ENCODE data around the gene TBC1D23. TPM values are rescaled to one million over a fixed set of nuclear protein-coding genes. Genes with fewer than 3 reads are reported as not detected.

TBC1D23 gene
- total and polyA plus RNA-seq, 2 experiments from 2014 or later: 22.4 to 34.4 TPM

DNA sequence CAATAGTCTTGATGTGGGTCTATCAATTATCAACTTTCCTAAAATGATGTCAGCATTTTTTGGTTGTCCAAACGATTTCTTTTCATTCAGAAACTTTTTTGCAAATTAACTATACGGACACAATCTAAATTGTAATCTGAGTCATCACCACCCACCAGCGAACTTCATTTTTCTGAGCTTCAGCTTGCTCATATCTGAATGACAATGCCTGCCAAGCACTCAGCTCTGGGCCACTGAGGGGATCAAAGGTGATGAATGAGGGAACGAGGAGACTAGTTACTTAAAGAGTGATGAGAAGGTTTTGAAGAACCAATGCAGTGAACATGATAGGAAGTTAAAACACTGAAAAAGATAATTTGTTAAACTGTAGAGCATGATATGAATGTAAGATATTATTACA is 14.9 kb upstream of the TBC1D23 start (continued):
- TF ChIP-seq, protein P1, sequence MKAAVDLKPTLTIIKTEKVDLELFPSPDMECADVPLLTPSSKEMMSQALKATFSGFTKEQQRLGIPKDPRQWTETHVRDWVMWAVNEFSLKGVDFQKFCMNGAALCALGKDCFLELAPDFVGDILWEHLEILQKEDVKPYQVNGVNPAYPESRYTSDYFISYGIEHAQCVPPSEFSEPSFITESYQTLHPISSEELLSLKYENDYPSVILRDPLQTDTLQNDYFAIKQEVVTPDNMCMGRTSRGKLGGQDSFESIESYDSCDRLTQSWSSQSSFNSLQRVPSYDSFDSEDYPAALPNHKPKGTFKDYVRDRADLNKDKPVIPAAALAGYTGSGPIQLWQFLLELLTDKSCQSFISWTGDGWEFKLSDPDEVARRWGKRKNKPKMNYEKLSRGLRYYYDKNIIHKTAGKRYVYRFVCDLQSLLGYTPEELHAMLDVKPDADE (IDR thresholded peaks at IDR 0.05): no peak
- TF ChIP-seq POLR2AphosphoS5 (IDR thresholded peaks at IDR 0.05; ENCODE audit: low read depth) (no peak), ZNF331 (CRISPR knock-in tag; IDR thresholded peaks at IDR 0.05; ENCODE audit: low read depth) (no peak), STAT1 (IDR thresholded peaks at IDR 0.05; ENCODE audit: unreplicated experiment) (no peak), ZNF114 (CRISPR knock-in tag; IDR thresholded peaks at IDR 0.05) (no peak)

DNA sequence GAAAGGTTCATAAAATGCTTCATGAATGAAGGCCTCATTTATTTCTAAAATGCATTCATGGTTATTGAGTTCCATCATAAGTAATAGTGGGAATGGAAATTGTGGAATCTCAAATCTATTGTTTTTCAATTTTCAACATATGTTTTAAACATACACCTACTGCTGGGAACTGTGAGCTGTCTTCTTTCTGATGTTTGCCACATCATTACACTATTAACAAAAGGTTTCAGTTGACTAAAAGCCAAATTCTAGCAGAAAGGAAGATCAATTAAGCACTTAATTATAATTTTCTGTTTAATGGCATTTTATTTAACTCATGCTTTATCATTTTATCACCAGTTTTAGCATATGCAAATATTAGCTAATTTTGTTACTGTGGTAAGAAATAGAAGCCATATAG is 13.8 kb upstream of the TBC1D23 start:
- H2AFZ ChIP-seq: no peak overlapping the region
- no peak overlapping the region for H3K4me3 ChIP-seq
- no peaks in the 10 kb centered on the region for H4K20me1 ChIP-seq (replicated peaks; ENCODE audit: insufficient read depth)
- peaks cover 1% of the 10 kb centered on the region for H3K27me3 Mint-ChIP-seq (ENCODE audit: insufficient read depth, low read depth, poor library complexity)
- no peak overlapping the region for H3K4me3 Mint-ChIP-seq
- H3K4me1 Mint-ChIP-seq: peaks cover 8% of the 10 kb centered on the region; the same call in 2 of the 3 replicates
- H3K27ac Mint-ChIP-seq: no peak overlapping the region
- peaks cover 2% of the 10 kb centered on the region; the same call in 1 of the 3 replicates for H3K36me3 Mint-ChIP-seq (ENCODE audit: low read depth)
- peaks cover 11% of the 10 kb centered on the region; the same call in 1 of the 2 replicates for H3K4me1 ChIP-seq (ENCODE audit: insufficient read depth)
- no peaks in the 10 kb centered on the region for H3K36me3 ChIP-seq (ENCODE audit: insufficient read depth)
- no peak overlapping the region for H3K4me2 ChIP-seq
- no peaks in the 10 kb centered on the region; the same call in 2 of the 3 replicates for H3K9me3 Mint-ChIP-seq
- DNase-seq (ENCODE audit: low spot score) (no peak), ATAC-seq (no peak)
- H3K9me2 ChIP-seq (ENCODE audit: insufficient read depth): peaks cover 4% of the 10 kb centered on the region; the same call in 1 of the 2 replicates
- no peaks in the 10 kb centered on the region for H3K79me2 ChIP-seq (replicated peaks; ENCODE audit: insufficient read depth)
- H3K27me3 ChIP-seq (ENCODE audit: insufficient read depth): no peaks in the 10 kb centered on the region
- no peak for TF ChIP-seq NANOG (IDR thresholded peaks at IDR 0.05; ENCODE audit: borderline replicate concordance)
- no peak for TF ChIP-seq POLR2AphosphoS5 (IDR thresholded peaks at IDR 0.05; ENCODE audit: low read depth)
- TF ChIP-seq EZH2phosphoT487 (IDR thresholded peaks at IDR 0.05; ENCODE audit: unreplicated experiment): no peak
- TF ChIP-seq, protein P1 (IDR thresholded peaks at IDR 0.05): no peak
- no peak for TF ChIP-seq ZNF114 (CRISPR knock-in tag; IDR thresholded peaks at IDR 0.05)
- TF ChIP-seq, protein P2, sequence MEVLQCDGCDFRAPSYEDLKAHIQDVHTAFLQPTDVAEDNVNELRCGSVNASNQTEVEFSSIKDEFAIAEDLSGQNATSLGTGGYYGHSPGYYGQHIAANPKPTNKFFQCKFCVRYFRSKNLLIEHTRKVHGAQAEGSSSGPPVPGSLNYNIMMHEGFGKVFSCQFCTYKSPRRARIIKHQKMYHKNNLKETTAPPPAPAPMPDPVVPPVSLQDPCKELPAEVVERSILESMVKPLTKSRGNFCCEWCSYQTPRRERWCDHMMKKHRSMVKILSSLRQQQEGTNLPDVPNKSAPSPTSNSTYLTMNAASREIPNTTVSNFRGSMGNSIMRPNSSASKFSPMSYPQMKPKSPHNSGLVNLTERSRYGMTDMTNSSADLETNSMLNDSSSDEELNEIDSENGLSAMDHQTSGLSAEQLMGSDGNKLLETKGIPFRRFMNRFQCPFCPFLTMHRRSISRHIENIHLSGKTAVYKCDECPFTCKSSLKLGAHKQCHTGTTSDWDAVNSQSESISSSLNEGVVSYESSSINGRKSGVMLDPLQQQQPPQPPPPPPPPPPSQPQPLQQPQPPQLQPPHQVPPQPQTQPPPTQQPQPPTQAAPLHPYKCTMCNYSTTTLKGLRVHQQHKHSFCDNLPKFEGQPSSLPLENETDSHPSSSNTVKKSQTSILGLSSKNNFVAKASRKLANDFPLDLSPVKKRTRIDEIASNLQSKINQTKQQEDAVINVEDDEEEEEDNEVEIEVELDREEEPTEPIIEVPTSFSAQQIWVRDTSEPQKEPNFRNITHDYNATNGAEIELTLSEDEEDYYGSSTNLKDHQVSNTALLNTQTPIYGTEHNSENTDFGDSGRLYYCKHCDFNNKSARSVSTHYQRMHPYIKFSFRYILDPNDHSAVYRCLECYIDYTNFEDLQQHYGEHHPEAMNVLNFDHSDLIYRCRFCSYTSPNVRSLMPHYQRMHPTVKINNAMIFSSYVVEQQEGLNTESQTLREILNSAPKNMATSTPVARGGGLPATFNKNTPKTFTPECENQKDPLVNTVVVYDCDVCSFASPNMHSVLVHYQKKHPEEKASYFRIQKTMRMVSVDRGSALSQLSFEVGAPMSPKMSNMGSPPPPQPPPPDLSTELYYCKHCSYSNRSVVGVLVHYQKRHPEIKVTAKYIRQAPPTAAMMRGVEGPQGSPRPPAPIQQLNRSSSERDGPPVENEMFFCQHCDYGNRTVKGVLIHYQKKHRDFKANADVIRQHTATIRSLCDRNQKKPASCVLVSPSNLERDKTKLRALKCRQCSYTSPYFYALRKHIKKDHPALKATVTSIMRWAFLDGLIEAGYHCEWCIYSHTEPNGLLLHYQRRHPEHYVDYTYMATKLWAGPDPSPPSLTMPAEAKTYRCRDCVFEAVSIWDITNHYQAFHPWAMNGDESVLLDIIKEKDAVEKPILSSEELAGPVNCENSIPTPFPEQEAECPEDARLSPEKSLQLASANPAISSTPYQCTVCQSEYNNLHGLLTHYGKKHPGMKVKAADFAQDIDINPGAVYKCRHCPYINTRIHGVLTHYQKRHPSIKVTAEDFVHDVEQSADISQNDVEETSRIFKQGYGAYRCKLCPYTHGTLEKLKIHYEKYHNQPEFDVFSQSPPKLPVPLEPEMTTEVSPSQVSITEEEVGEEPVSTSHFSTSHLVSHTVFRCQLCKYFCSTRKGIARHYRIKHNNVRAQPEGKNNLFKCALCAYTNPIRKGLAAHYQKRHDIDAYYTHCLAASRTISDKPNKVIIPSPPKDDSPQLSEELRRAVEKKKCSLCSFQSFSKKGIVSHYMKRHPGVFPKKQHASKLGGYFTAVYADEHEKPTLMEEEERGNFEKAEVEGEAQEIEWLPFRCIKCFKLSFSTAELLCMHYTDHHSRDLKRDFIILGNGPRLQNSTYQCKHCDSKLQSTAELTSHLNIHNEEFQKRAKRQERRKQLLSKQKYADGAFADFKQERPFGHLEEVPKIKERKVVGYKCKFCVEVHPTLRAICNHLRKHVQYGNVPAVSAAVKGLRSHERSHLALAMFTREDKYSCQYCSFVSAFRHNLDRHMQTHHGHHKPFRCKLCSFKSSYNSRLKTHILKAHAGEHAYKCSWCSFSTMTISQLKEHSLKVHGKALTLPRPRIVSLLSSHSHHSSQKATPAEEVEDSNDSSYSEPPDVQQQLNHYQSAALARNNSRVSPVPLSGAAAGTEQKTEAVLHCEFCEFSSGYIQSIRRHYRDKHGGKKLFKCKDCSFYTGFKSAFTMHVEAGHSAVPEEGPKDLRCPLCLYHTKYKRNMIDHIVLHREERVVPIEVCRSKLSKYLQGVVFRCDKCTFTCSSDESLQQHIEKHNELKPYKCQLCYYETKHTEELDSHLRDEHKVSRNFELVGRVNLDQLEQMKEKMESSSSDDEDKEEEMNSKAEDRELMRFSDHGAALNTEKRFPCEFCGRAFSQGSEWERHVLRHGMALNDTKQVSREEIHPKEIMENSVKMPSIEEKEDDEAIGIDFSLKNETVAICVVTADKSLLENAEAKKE (CRISPR knock-in tag; IDR thresholded peaks at IDR 0.05): no peak
- TF ChIP-seq, protein P3, sequence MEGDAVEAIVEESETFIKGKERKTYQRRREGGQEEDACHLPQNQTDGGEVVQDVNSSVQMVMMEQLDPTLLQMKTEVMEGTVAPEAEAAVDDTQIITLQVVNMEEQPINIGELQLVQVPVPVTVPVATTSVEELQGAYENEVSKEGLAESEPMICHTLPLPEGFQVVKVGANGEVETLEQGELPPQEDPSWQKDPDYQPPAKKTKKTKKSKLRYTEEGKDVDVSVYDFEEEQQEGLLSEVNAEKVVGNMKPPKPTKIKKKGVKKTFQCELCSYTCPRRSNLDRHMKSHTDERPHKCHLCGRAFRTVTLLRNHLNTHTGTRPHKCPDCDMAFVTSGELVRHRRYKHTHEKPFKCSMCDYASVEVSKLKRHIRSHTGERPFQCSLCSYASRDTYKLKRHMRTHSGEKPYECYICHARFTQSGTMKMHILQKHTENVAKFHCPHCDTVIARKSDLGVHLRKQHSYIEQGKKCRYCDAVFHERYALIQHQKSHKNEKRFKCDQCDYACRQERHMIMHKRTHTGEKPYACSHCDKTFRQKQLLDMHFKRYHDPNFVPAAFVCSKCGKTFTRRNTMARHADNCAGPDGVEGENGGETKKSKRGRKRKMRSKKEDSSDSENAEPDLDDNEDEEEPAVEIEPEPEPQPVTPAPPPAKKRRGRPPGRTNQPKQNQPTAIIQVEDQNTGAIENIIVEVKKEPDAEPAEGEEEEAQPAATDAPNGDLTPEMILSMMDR (conservative IDR thresholded peaks at IDR 0.05; ENCODE audit: low read depth in 2 of 2): no peak
- no peak for TF ChIP-seq CREB1 (CRISPR knock-in tag; IDR thresholded peaks at IDR 0.05; ENCODE audit: low read depth)
- no peaks in the 10 kb centered on the region for H3F3A ChIP-seq (replicated peaks; ENCODE audit: low read depth)
- no peak overlapping the region for H3K27ac ChIP-seq (ENCODE audit: low read depth)

All from GM23338 (cell line).